Midbrain (tissue), 1 donor: ENCODE measurements around the gene CHAT.
A peak's percentile ranks its signal among the peaks of the same experiment; 100 is the strongest.

Experiments used
- DNase-seq: peaks from one replicate; lab custom pipeline; 2025; lab: John Stamatoyannopoulos, UW

CHAT gene

GRCh38 chr10:49613882-49614241 lies at the start of gene CHAT:
CHAT (plus strand) TSS chr10:49614037; CDS start chr10:49614190, 153 bp downstream.
- no peak for DNase-seq

- no peak for DNase-seq
Observed at GRCh38 chr10:49564461-49565009, 49.3 kb upstream of the CHAT start.

- DNase-seq, result no peak
Observed at GRCh38 chr10:49567810-49568209, 46.0 kb upstream of the CHAT start.

- DNase-seq, result no peak
Observed at GRCh38 chr10:49568235-49568634, 45.6 kb upstream of the CHAT start.

- no peak for DNase-seq
Observed at GRCh38 chr10:49569031-49569631, 44.7 kb upstream of the CHAT start.

GRCh38 chr10:49571388-49571787 lies 42.4 kb upstream of the CHAT start:
- no peak for DNase-seq

GRCh38 chr10:49572594-49573114 lies 41.2 kb upstream of the CHAT start:
- no peak for DNase-seq

- DNase-seq, result no peak
Observed at GRCh38 chr10:49575489-49576072, 38.3 kb upstream of the CHAT start.

- no peak for DNase-seq
Observed at GRCh38 chr10:49577182-49577925, 36.5 kb upstream of the CHAT start.

GRCh38 chr10:49578392-49578791 lies 35.4 kb upstream of the CHAT start:
- DNase-seq, result no peak

GRCh38 chr10:49579621-49580020 lies 34.2 kb upstream of the CHAT start:
- no peak for DNase-seq

- DNase-seq, result no peak
Observed at GRCh38 chr10:49585387-49585786, 28.4 kb upstream of the CHAT start.

- no peak for DNase-seq
Observed at GRCh38 chr10:49587981-49588380, 25.9 kb upstream of the CHAT start.

- DNase-seq, result peak; percentile 29
Observed at GRCh38 chr10:49592726-49593563, 20.9 kb upstream of the CHAT start.

GRCh38 chr10:49593564-49593875 lies 20.3 kb upstream of the CHAT start:
- no peak for DNase-seq

- DNase-seq, result no peak
Observed at GRCh38 chr10:49593998-49594397, 19.8 kb upstream of the CHAT start.

- DNase-seq, result peak; percentile 58
Observed at GRCh38 chr10:49594594-49594993, 19.2 kb upstream of the CHAT start.

GRCh38 chr10:49595003-49595712 lies 18.7 kb upstream of the CHAT start:
- no peak for DNase-seq

- no peak for DNase-seq
Observed at GRCh38 chr10:49595713-49596492, 17.9 kb upstream of the CHAT start.

GRCh38 chr10:49596493-49596809 lies 17.4 kb upstream of the CHAT start:
- DNase-seq, result no peak

- no peak for DNase-seq
Observed at GRCh38 chr10:49596836-49597235, 17.0 kb upstream of the CHAT start.
